HepG2 (cell line): ENCODE results near the gene TTC28. TPM values are rescaled to one million over a fixed set of nuclear protein-coding genes. Genes with fewer than 3 reads are reported as not detected.

ENCODE experiments used
- ATAC-seq: fragments of 200-7000 bp; cut with Tn5 transposase; 3 replicates; pipeline ENCODE4 v1.9.1; 2020; ENCODE audit warnings: mild to moderate bottlenecking, moderate library complexity
- BruUV-seq: library from RNA; stranded (reverse); fragments of 400-500 nt; replicated peaks from 2 replicates; lab custom pipeline; 2021; lab: Mats Ljungman, UMichigan
- CTCF ChIA-PET: fragments of 300-600 bp; formaldehyde crosslinking; extraction: SDS; loops from one replicate; lab custom pipeline; 2021; ENCODE audit warnings: low total read pairs, inconsistent platforms, low intra/inter-chr PET ratio; lab: Yijun Ruan, JAX
- POLR2A ChIA-PET: fragments of 350-600 bp; sonication (Branson Sonifier 250); formaldehyde crosslinking; loops from one replicate; lab custom pipeline; 2020; ENCODE audit warnings: antibody characterized with exemption, inconsistent platforms; lab: Yijun Ruan, JAX
- DNase-seq: peaks from one replicate; pipeline ENCODE4 v3.0.0-alpha.2; 2015; ENCODE audit warnings: low spot score
- FAIRE-seq: peaks from 3 replicates; lab custom pipeline; 2011; peaks lifted over from hg19 to GRCh38; lab: Jason Lieb, UNC
- H2AFZ ChIP-seq: one replicate; pipeline ENCODE4 v1.6.1; 2011; ENCODE audit warnings: low read length, inconsistent platforms
- H3K27ac ChIP-seq: fragments of 300-600 bp; 3 replicates; pipeline ENCODE4 v1.8.0; 2011; ENCODE audit warnings: mixed run types, mild to moderate bottlenecking, mixed read lengths, low read length, inconsistent platforms; ENCODE audit not compliant: insufficient read depth; ENCODE audit errors: extremely low read length
- H3K27me3 ChIP-seq, 2 experiments: fragments of 200-600 bp in 1 of 2; 2 replicates in 1 of 2; 3 replicates in 1 of 2; pipeline versions ENCODE4 v1.6.0 to v1.8.0; 2011; ENCODE audit warnings: low read length in 2 of 2, mild to moderate bottlenecking in 2 of 2, moderate library complexity in 2 of 2, inconsistent platforms in 1 of 2; ENCODE audit not compliant: insufficient read depth in 2 of 2, control insufficient read depth in 1 of 2
- H3K36me3 ChIP-seq, 2 experiments: fragments of 200-600 bp in 1 of 2; replicated peaks in 1 of 2; 2 replicates in 1 of 2; 3 replicates in 1 of 2; pipeline versions ENCODE4 v1.5.1 to v1.8.0; 2011; ENCODE audit warnings: low read length in 2 of 2, inconsistent platforms in 1 of 2; ENCODE audit not compliant: insufficient read depth in 2 of 2, control insufficient read depth in 1 of 2
- H3K4me1 ChIP-seq: 2 replicates; pipeline ENCODE4 v1.5.1; 2012; ENCODE audit warnings: low read length, inconsistent platforms; ENCODE audit not compliant: insufficient read depth
- H3K4me2 ChIP-seq: 2 replicates; pipeline ENCODE4 v1.6.0; 2011; ENCODE audit warnings: low read depth, low read length, inconsistent platforms
- H3K4me3 ChIP-seq, 3 experiments: fragments of 200-600 bp in 1 of 3; sonication (generic), shearing (Covaris generic) in 1 of 3; replicated peaks in 1 of 3; 2 replicates each; pipeline ENCODE4 v1.5.1; 2011 to 2016; ENCODE audit warnings: low read length in 3 of 3, inconsistent platforms in 2 of 3, low read depth in 2 of 3, mild to moderate bottlenecking in 2 of 3, control low read depth in 1 of 3, mixed read lengths in 1 of 3; ENCODE audit not compliant: insufficient read depth in 1 of 3
- H3K79me2 ChIP-seq: one replicate; pipeline ENCODE4 v1.6.1; 2011; ENCODE audit warnings: low read length, inconsistent platforms; ENCODE audit not compliant: insufficient read depth
- H3K9ac ChIP-seq: 2 replicates; pipeline ENCODE4 v1.6.0; 2011; ENCODE audit warnings: mild to moderate bottlenecking, low read depth, low read length, inconsistent platforms; ENCODE audit not compliant: insufficient read depth
- H3K9me3 ChIP-seq: 2 replicates; pipeline ENCODE4 v1.5.1; 2012; ENCODE audit warnings: mild to moderate bottlenecking, low read length
- H4K20me1 ChIP-seq: 2 replicates; pipeline ENCODE4 v1.6.0; 2011; ENCODE audit warnings: inconsistent platforms, mild to moderate bottlenecking, low read length, moderate library complexity; ENCODE audit not compliant: insufficient read depth
- CEBPG ChIP-seq: IDR thresholded peaks from 2 replicates; pipeline ENCODE4 v1.6.1; 2016
- FOXP1 ChIP-seq, 2 experiments: fragments of 450-650 bp in 1 of 2; IDR thresholded peaks; 2 replicates each; pipeline ENCODE4 v1.6.1; 2017 to 2018; ENCODE audit warnings: antibody characterized with exemption in 1 of 2
- ZMAT3 ChIP-seq: sonication (generic); formaldehyde crosslinking; conservative IDR thresholded peaks from 2 replicates; pipeline ENCODE4 v1.7.0; 2021; ENCODE audit warnings: missing genetic modification reagents
- ZNF556 ChIP-seq: sonication (generic); formaldehyde crosslinking; IDR thresholded peaks from 2 replicates; pipeline ENCODE4 v1.4.0; 2020; ENCODE audit warnings: mild to moderate bottlenecking, missing genetic modification reagents, borderline replicate concordance
- ZNF780A ChIP-seq: sonication (generic); formaldehyde crosslinking; IDR thresholded peaks from 2 replicates; pipeline ENCODE4 v1.8.0; 2022; ENCODE audit warnings: mild to moderate bottlenecking, missing genetic modification reagents, moderate library complexity
- WGBS: methylation state at CpG from one replicate; pipeline ENCODE4 v1.1.6; 2017; ENCODE audit warnings: low lambda C conversion rate; 5-methylcytosine and 5-hydroxymethylcytosine counted together
- in situ Hi-C: cut with HindIII; loops from 2 replicates; pipeline ENCODE4 v1.10.0; 2017; ENCODE audit warnings: low pct_unique_long_range_greater_than_20kb; ENCODE audit not compliant: extremely low pct_ligation_motif_present
- intact Hi-C: fragments of 100-400 bp; cut with micrococcal nuclease; formaldehyde crosslinking; loops from one replicate; pipeline ENCODE4 v1.10.0; 2022; ENCODE audit not compliant: unreplicated experiment
- polyA plus RNA-seq, 8 experiments: library from polyadenylated mRNA; depleted of rRNA in 3 of 8; stranded (reverse) in 7 of 8; unstranded in 1 of 8; fragments of >200 nt; fragmentation: Illumina TruSeq in 4 of 8; extraction: Trizol in 4 of 8; gene quantifications; 2 replicates each; pipeline versions ENCODE4 v1.2.1 to v1.2.3, GENCODE V29; 2011 to 2016; ENCODE audit warnings: low read depth in 4 of 8, missing spikeins in 1 of 8, mixed read lengths in 1 of 8; ENCODE audit not compliant: insufficient read depth in 1 of 8
- total RNA-seq, 5 experiments: library from RNA; depleted of rRNA; stranded (reverse); fragments of >200 nt; fragmentation: Illumina TruSeq; extraction: Trizol; gene quantifications; 2 replicates each; pipeline ENCODE4 v1.2.3, GENCODE V29; 2016; ENCODE audit warnings: low read depth in 1 of 5

The TTC28 gene
- total and polyA plus RNA-seq, 2 of the 13 experiments (the other 11 are each of a cell fraction or from before 2014, with no cell fraction given) = 4.2 to 13.1 TPM

GRCh38 chr22:28123989-28124766 lies 555.5 kb downstream of the TTC28 start:
- FAIRE-seq = no peak
- Histone ChIP-seq H3K4me1 (no peaks in the 10 kb centered on the region), H3K36me3 (no peaks in the 10 kb centered on the region), H3K9me3 (no peaks in the 10 kb centered on the region), H3K79me2 (no peaks in the 10 kb centered on the region), H3K4me3 (no peak overlapping the region), H2AFZ (no peak overlapping the region), H4K20me1 (no peaks in the 10 kb centered on the region), H3K4me2 (no peak overlapping the region), H3K9ac (no peak overlapping the region), H3K27me3 (no peaks in the 10 kb centered on the region), H3K27ac (no peak overlapping the region)
- intact Hi-C loops (loop anchor here (10.0 kb wide), 1 partner anchor 1439 kb away; no protein-coding TSS in a partner anchor), in situ Hi-C loops (no loop called here)
- DNase-seq = no peak
- TF ChIP-seq ZMAT3 (CRISPR knock-in tag) (no peak), ZNF556 (CRISPR knock-in tag) (no peak), FOXP1 (IDR thresholded peaks at IDR 0.05) (peak; percentile 91), FOXP1 (CRISPR knock-in tag; IDR thresholded peaks at IDR 0.05) (no peak)
- WGBS = 100% methylated on average over 1 of the region's 1 CpG
- no peak for ATAC-seq
- ChIA-PET CTCF (no interaction called here), POLR2A (no interaction called here)
- no TSS peak for BruUV-seq

- intact Hi-C loops = loop anchor here (10.0 kb wide), 1 partner anchor 1436 kb away; no protein-coding TSS in a partner anchor
- WGBS = 88% methylated on average over 3 of the region's 3 CpGs
- Histone ChIP-seq H3K27me3 (no peaks in the 10 kb centered on the region), H4K20me1 (no peaks in the 10 kb centered on the region), H3K9ac (no peak overlapping the region), H3K27ac (no peak overlapping the region), H3K4me3 (no peak overlapping the region)
- CTCF ChIA-PET = no interaction called here
- FAIRE-seq = no peak
- no peak for DNase-seq
- in situ Hi-C loops = no loop called here
- TF ChIP-seq ZNF780A (CRISPR knock-in tag) (no peak), CEBPG (CRISPR knock-in tag) (no peak)
- TF ChIP-seq, all 625 proteins: peak for 0
- POLR2A ChIA-PET = no interaction called here
- no peak for ATAC-seq
- Histone ChIP-seq H3K9me3 (no peaks in the 10 kb centered on the region), H3K4me2 (no peak overlapping the region), H2AFZ (no peak overlapping the region), H3K36me3 (peaks cover 0 to 2% of the 10 kb centered on the region in 2 experiments; a peak in 1 of 5 replicates), H3K4me1 (no peaks in the 10 kb centered on the region), H3K79me2 (no peaks in the 10 kb centered on the region)
- no TSS peak for BruUV-seq
Observed at GRCh38 chr22:28120691-28121592, 558.7 kb downstream of the TTC28 start.
